Retinal pigment epithelial cell (primary cell): ENCODE data around the gene BEX2.
"Not testable (repeated sequence)": the region's sequence is repeated elsewhere in the genome, so short reads cannot be mapped to it uniquely, and the experiment has no call there.

Experiments used
- DNase-seq: peaks from one replicate; pipeline ENCODE4 v3.0.0-alpha.2; 2010; ENCODE audit warnings: low read depth
- H3K4me3 ChIP-seq: 2 replicates; pipeline ENCODE4 v1.5.1; 2011; ENCODE audit warnings: mild to moderate bottlenecking, low read length, control low read depth, moderate library complexity
- TF ChIP-seq, protein P1 (sequence below): conservative IDR thresholded peaks from 2 replicates; pipeline ENCODE4 v1.5.1; 2011; ENCODE audit warnings: low read depth, low read length, control low read depth, inconsistent platforms

BEX2 gene

GRCh38 chrX:103310555-103311398 is at the start of gene BEX2:
BEX2 (minus strand) TSS chrX:103310990; CDS start chrX:103309976, 1,014 bp downstream.
- H3K4me3 ChIP-seq, result peak within 1 kb of the TSS; percentile 64
- TF ChIP-seq, protein P1, sequence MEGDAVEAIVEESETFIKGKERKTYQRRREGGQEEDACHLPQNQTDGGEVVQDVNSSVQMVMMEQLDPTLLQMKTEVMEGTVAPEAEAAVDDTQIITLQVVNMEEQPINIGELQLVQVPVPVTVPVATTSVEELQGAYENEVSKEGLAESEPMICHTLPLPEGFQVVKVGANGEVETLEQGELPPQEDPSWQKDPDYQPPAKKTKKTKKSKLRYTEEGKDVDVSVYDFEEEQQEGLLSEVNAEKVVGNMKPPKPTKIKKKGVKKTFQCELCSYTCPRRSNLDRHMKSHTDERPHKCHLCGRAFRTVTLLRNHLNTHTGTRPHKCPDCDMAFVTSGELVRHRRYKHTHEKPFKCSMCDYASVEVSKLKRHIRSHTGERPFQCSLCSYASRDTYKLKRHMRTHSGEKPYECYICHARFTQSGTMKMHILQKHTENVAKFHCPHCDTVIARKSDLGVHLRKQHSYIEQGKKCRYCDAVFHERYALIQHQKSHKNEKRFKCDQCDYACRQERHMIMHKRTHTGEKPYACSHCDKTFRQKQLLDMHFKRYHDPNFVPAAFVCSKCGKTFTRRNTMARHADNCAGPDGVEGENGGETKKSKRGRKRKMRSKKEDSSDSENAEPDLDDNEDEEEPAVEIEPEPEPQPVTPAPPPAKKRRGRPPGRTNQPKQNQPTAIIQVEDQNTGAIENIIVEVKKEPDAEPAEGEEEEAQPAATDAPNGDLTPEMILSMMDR, result no peak
- peak; percentile 35 for DNase-seq

- H3K4me3 ChIP-seq, result no peak overlapping the region
- TF ChIP-seq, protein P1, result no peak
- DNase-seq, result no peak
Measured at GRCh38 chrX:103360092-103360491, 49.3 kb upstream of the BEX2 start.

GRCh38 chrX:103359605-103360004 is 48.8 kb upstream of the BEX2 start:
- DNase-seq, H3K4me3 ChIP-seq: not testable (repeated sequence)

- TF ChIP-seq, protein P1, result no peak
- peak overlapping the region; percentile 75 for H3K4me3 ChIP-seq
- no peak for DNase-seq
Measured at GRCh38 chrX:103357871-103358270, 47.1 kb upstream of the BEX2 start.

GRCh38 chrX:103356858-103357257 is 46.1 kb upstream of the BEX2 start:
- no peak for DNase-seq

GRCh38 chrX:103356130-103356798 is 45.5 kb upstream of the BEX2 start, which contains the start of gene TCEAL9:
TCEAL9 (plus strand) TSS chrX:103356506; CDS start chrX:103357685, 1,179 bp downstream.
- DNase-seq, result peak; percentile 48
- peak within 1 kb of the TSS; percentile 75 for H3K4me3 ChIP-seq
- TF ChIP-seq, protein P1, result no peak

More at GRCh38 chrX:103356858-103357257, 46.1 kb upstream of the BEX2 start:
- peak overlapping the region; percentile 75 for H3K4me3 ChIP-seq
- TF ChIP-seq, protein P1, result no peak

- DNase-seq, result no peak
- no peak overlapping the region for H3K4me3 ChIP-seq
- TF ChIP-seq, protein P1, result no peak
Measured at GRCh38 chrX:103347682-103348397, 37.0 kb upstream of the BEX2 start.
